K562 (cell line): ENCODE data around the gene ZFYVE19. TPM values are rescaled to one million over a fixed set of nuclear protein-coding genes. Genes with fewer than 3 reads are reported as not detected.

Experiments used
- ATAC-seq: fragments of 200-7000 bp; cut with Tn5 transposase; 3 replicates; pipeline ENCODE4 v1.9.1; 2020; ENCODE audit warnings: moderate library complexity
- BruUV-seq: library from RNA; stranded (reverse); fragments of 400-500 nt; replicated peaks from 2 replicates; lab custom pipeline; 2021; lab: Mats Ljungman, UMichigan
- CTCF ChIA-PET: fragments of 300-600 bp; formaldehyde crosslinking; extraction: SDS; loops from one replicate; lab custom pipeline; 2021; ENCODE audit warnings: low intra/inter-chr PET ratio; lab: Yijun Ruan, JAX
- POLR2A ChIA-PET: fragments of 300-600, 350-650 bp; sonication (Branson Sonifier 250); formaldehyde crosslinking; extraction: SDS; loops from one replicate; lab custom pipeline; 2021; ENCODE audit warnings: antibody characterized with exemption, inconsistent platforms; lab: Yijun Ruan, JAX
- DNase-seq, 4 experiments: peaks; one replicate each; pipeline versions ENCODE4 v3.0.0 to v3.0.0-alpha.2; 2011 to 2018; ENCODE audit warnings: low spot score in 3 of 4, mixed read lengths in 3 of 4; ENCODE audit errors: extremely low read depth in 1 of 4
- FAIRE-seq: peaks from 2 replicates; lab custom pipeline; 2011; peaks lifted over from hg19 to GRCh38; lab: Jason Lieb, UNC
- H2AFZ ChIP-seq: 2 replicates; pipeline ENCODE4 v1.6.0; 2011; ENCODE audit warnings: low read depth, low read length, control low read depth, inconsistent platforms
- H3K27ac ChIP-seq: fragments of 200-600 bp; 3 replicates; pipeline ENCODE4 v1.8.0; 2011; ENCODE audit warnings: low read depth, mild to moderate bottlenecking, control low read depth, inconsistent platforms, low read length, moderate library complexity, mixed read lengths; ENCODE audit errors: extremely low read depth
- H3K27me3 ChIP-seq, 2 experiments: fragments of 300-600 bp in 1 of 2; 2 replicates in 1 of 2; 3 replicates in 1 of 2; pipeline versions ENCODE4 v1.6.0 to v1.8.0; 2011; ENCODE audit warnings: inconsistent platforms in 2 of 2, low read length in 2 of 2, mild to moderate bottlenecking in 1 of 2, mixed read lengths in 1 of 2, moderate library complexity in 1 of 2; ENCODE audit not compliant: control insufficient read depth in 2 of 2, insufficient read depth in 2 of 2
- H3K36me3 ChIP-seq: fragments of 300-600 bp; 3 replicates; pipeline ENCODE4 v1.8.0; 2011; ENCODE audit warnings: mild to moderate bottlenecking, low read length, inconsistent platforms; ENCODE audit not compliant: control insufficient read depth, insufficient read depth
- H3K4me1 ChIP-seq, 2 experiments: fragments of 200-600 bp in 1 of 2; replicated peaks in 1 of 2; 2 replicates in 1 of 2; 3 replicates in 1 of 2; pipeline versions ENCODE4 v1.5.1 to v1.8.0; 2011; ENCODE audit warnings: inconsistent platforms in 2 of 2, low read length in 2 of 2, mild to moderate bottlenecking in 1 of 2, mixed read lengths in 1 of 2, moderate library complexity in 1 of 2; ENCODE audit not compliant: control insufficient read depth in 2 of 2, insufficient read depth in 2 of 2
- H3K4me2 ChIP-seq: 2 replicates; pipeline ENCODE4 v1.6.1; 2011; ENCODE audit warnings: low read length, control low read depth, inconsistent platforms, mixed read lengths; ENCODE audit not compliant: insufficient read depth
- H3K4me3 ChIP-seq: fragments of 200-600 bp; sonication (generic), shearing (Covaris generic); 2 replicates; pipeline ENCODE4 v1.5.1; 2016; ENCODE audit warnings: control low read depth, inconsistent platforms
- H3K79me2 ChIP-seq: fragments of 200-600 bp; 3 replicates; pipeline ENCODE4 v1.8.0; 2011; ENCODE audit warnings: low read length, inconsistent platforms; ENCODE audit not compliant: control insufficient read depth, insufficient read depth
- H3K9ac ChIP-seq, 2 experiments: 2 replicates each; pipeline versions ENCODE4 v1.6.0 to v1.6.1; 2011; ENCODE audit warnings: low read depth in 2 of 2, low read length in 2 of 2, control low read depth in 1 of 2, inconsistent platforms in 1 of 2, mild to moderate bottlenecking in 1 of 2, mixed read lengths in 1 of 2; ENCODE audit not compliant: insufficient read depth in 1 of 2
- H3K9me1 ChIP-seq: one replicate; pipeline ENCODE4 v1.6.0; 2011; ENCODE audit warnings: inconsistent platforms, mild to moderate bottlenecking, low read length, moderate library complexity; ENCODE audit not compliant: control insufficient read depth, insufficient read depth
- H3K9me3 ChIP-seq: replicated peaks from 2 replicates; pipeline ENCODE4 v1.5.1; 2011; ENCODE audit warnings: low read depth, low read length, inconsistent platforms; ENCODE audit not compliant: control insufficient read depth, insufficient read depth
- H4K20me1 ChIP-seq: replicated peaks from 2 replicates; pipeline ENCODE4 v1.6.1; 2011; ENCODE audit warnings: low read length, inconsistent platforms, mixed read lengths; ENCODE audit not compliant: control insufficient read depth, insufficient read depth
- PHF8 ChIP-seq: fragments of 200-600 bp; sonication (generic); IDR thresholded peaks from 2 replicates; pipeline ENCODE4 v1.6.1; 2012; ENCODE audit warnings: mixed run types, mild to moderate bottlenecking, inconsistent platforms, low read length, moderate library complexity, borderline replicate concordance
- POLR2AphosphoS2 ChIP-seq: IDR thresholded peaks from 2 replicates; pipeline ENCODE4 v1.6.1; 2012; ENCODE audit warnings: low read length, improper control_type of control experiment
- RAD51 ChIP-seq: fragments of 450-650 bp; IDR thresholded peaks from 2 replicates; pipeline ENCODE4 v1.7.1; 2016; ENCODE audit warnings: low read depth, mild to moderate bottlenecking, borderline replicate concordance
- RBM22 ChIP-seq: fragments of 200-400 bp; formaldehyde crosslinking; IDR thresholded peaks from 2 replicates; pipeline ENCODE4 v1.6.1; 2018; ENCODE audit warnings: low read length, low read depth; ENCODE audit not compliant: poor library complexity, severe bottlenecking
- TOE1 ChIP-seq, 2 experiments: fragments of 450-650 bp in 1 of 2; sonication (generic) in 1 of 2; formaldehyde crosslinking in 1 of 2; IDR thresholded peaks; 2 replicates each; pipeline versions ENCODE4 v1.7.1 to v1.8.0; 2016 to 2022; ENCODE audit warnings: borderline replicate concordance in 2 of 2, mild to moderate bottlenecking in 2 of 2, antibody characterized with exemption in 1 of 2, inconsistent platforms in 1 of 2, low read depth in 1 of 2, missing genetic modification reagents in 1 of 2, moderate library complexity in 1 of 2
- YY1 ChIP-seq, 3 experiments: IDR thresholded peaks; 2 replicates each; pipeline ENCODE4 v1.6.1; 2011; ENCODE audit warnings: low read length in 2 of 3, mild to moderate bottlenecking in 2 of 3, moderate library complexity in 2 of 3, borderline replicate concordance in 1 of 3, control low read depth in 1 of 3, low read depth in 1 of 3; ENCODE audit not compliant: insufficient read depth in 3 of 3, insufficient replicate concordance in 2 of 3, control insufficient read depth in 1 of 3, insufficient read length in 1 of 3; ENCODE audit errors: extremely low read depth in 1 of 3
- ZNF79 ChIP-seq: fragments of 250-450 bp; sonication (Bioruptor Pico); IDR thresholded peaks from 2 replicates; pipeline ENCODE4 v1.4.0; 2020; ENCODE audit warnings: low read depth, mild to moderate bottlenecking, moderate library complexity
- WGBS: fragments of 100-300 bp; shearing (Covaris generic); methylation state at CpG from one replicate; pipeline ENCODE4 v1.1.6; 2016; ENCODE audit warnings: low coverage, mixed read lengths; ENCODE audit not compliant: insufficient coverage; ENCODE audit errors: missing lambda C conversion rate; 5-methylcytosine and 5-hydroxymethylcytosine counted together
- in situ Hi-C: fragments of 300-500 bp; cut with MboI; formaldehyde crosslinking; loops from 4 replicates; pipeline ENCODE4 v1.15.0; 2018; ENCODE audit warnings: inconsistent platforms, mixed read lengths
- intact Hi-C: fragments of 100-400 bp; cut with micrococcal nuclease; formaldehyde crosslinking; loops from 2 replicates; pipeline ENCODE4 v1.14.2; 2022
- polyA plus RNA-seq, 8 experiments: library from polyadenylated mRNA; depleted of rRNA in 4 of 8; stranded (reverse) in 5 of 8; unstranded in 3 of 8; fragments of >200 nt; fragmentation: Nextera tagmentation in 2 of 8; fragmentation: Illumina TruSeq in 1 of 8; extraction: Ambion mirVana in 2 of 8; extraction: Trizol in 1 of 8; gene quantifications; 2 replicates each; pipeline versions ENCODE4 v1.2.1 to v1.2.3, GENCODE V29; 2011 to 2014; ENCODE audit warnings: inconsistent platforms in 1 of 8, missing spikeins in 1 of 8
- total RNA-seq, 7 experiments: library from RNA; depleted of rRNA in 6 of 7; stranded (reverse); fragments of >200 nt in 6 of 7; fragmentation: Illumina TruSeq in 2 of 7; extraction: Trizol in 2 of 7; gene quantifications; 2 replicates each; pipeline versions ENCODE4 v1.2.1 to v1.2.3, GENCODE V29; 2011 to 2021; ENCODE audit warnings: low replicate concordance in 1 of 7
- TF ChIP-seq, protein P1 (sequence below): fragments of 450-650 bp; formaldehyde crosslinking; IDR thresholded peaks from 2 replicates; pipeline ENCODE4 v1.4.0; 2020; ENCODE audit warnings: mild to moderate bottlenecking, mixed read lengths
- TF ChIP-seq, protein P2 (sequence below): fragments of 450-650 bp; formaldehyde crosslinking; IDR thresholded peaks from 2 replicates; pipeline ENCODE4 v1.4.0; 2022; ENCODE audit warnings: missing genetic modification characterization
- TF ChIP-seq, protein P3 (sequence below): fragments of 450-650 bp; IDR thresholded peaks from 2 replicates; pipeline ENCODE4 v1.6.1; 2017; ENCODE audit warnings: antibody characterized with exemption, mild to moderate bottlenecking
- TF ChIP-seq, protein P4 (sequence below): sonication (generic); formaldehyde crosslinking; IDR thresholded peaks from 2 replicates; pipeline ENCODE4 v1.9.0; 2022; ENCODE audit warnings: mild to moderate bottlenecking, missing genetic modification reagents

ZFYVE19 gene
- total and polyA plus RNA-seq, 9 of the 15 experiments (the other 6 are each of a cell fraction or from before 2014, with no cell fraction given): 1.5 to 36.8 (median 19.9) TPM

DNA sequence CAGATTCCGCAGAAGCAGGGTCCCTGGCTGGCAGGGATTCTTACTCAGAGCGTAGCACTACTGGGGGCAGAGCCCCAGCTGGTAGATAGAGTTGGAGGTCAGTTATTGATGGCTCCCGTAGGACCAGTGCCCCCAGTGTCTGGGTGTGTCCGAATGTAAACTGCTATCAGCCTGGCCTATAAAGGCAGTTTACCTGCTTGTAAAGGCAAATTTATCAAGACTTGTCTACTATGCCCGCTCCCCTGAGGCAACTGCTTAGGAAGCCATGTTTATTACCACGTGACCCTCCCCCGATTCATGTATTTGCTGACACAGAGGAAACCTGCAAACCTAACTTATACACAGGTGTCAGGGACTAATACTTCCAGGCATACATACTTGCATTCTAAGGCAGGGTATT, 22.2 kb downstream of the ZFYVE19 start:
- no peaks in the 10 kb centered on the region for H3K9me3 ChIP-seq
- WGBS: 45% methylated on average over 7 of the region's 7 CpGs
- H3K27ac ChIP-seq: no peak overlapping the region
- no peaks in the 10 kb centered on the region for H3K79me2 ChIP-seq
- DNase-seq (no peak), FAIRE-seq (no peak), ATAC-seq (peak; percentile 32)
- in situ Hi-C loops: no loop called here
- peak overlapping the region; percentile 88 for H2AFZ ChIP-seq
- H3K9ac ChIP-seq: no peak overlapping the region
- intact Hi-C loops: no loop called here
- peaks cover 4% of the 10 kb centered on the region for H4K20me1 ChIP-seq
- H3K27me3 ChIP-seq: no peaks in the 10 kb centered on the region
- CTCF ChIA-PET: no interaction called here
- H3K4me2 ChIP-seq: peak overlapping the region; percentile 17; the same call in 1 of the 2 replicates
- H3K4me1 ChIP-seq: peaks cover 5 to 28% of the 10 kb centered on the region in 2 experiments; a peak in 4 of 5 replicates
- H3K4me3 ChIP-seq: no peak overlapping the region
- no TSS peak for BruUV-seq
- POLR2A ChIA-PET: interaction anchor here (1.0 to 1.4 kb wide), 3 partner anchors 14 to 18 kb away, joined by 3 to 10 read pairs (median 7); no protein-coding TSS in a partner anchor
- H3K36me3 ChIP-seq: no peaks in the 10 kb centered on the region
- no peaks in the 10 kb centered on the region for H3K9me1 ChIP-seq
- TF ChIP-seq ZNF79 (CRISPR knock-in tag): no peak
- TF ChIP-seq TOE1 (IDR thresholded peaks at IDR 0.05; ENCODE audit: borderline replicate concordance): peak; percentile 66; the same call in 1 of the 2 replicates
- no peak for TF ChIP-seq TOE1 (CRISPR knock-in tag; IDR thresholded peaks at IDR 0.05; ENCODE audit: borderline replicate concordance, low read depth)
- TF ChIP-seq, protein P1, sequence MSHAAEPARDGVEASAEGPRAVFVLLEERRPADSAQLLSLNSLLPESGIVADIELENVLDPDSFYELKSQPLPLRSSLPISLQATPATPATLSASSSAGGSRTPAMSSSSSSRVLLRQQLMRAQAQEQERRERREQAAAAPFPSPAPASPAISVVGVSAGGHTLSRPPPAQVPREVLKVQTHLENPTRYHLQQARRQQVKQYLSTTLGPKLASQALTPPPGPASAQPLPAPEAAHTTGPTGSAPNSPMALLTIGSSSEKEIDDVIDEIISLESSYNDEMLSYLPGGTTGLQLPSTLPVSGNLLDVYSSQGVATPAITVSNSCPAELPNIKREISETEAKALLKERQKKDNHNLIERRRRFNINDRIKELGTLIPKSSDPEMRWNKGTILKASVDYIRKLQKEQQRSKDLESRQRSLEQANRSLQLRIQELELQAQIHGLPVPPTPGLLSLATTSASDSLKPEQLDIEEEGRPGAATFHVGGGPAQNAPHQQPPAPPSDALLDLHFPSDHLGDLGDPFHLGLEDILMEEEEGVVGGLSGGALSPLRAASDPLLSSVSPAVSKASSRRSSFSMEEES (CRISPR knock-in tag): peak; percentile 67
- TF ChIP-seq PHF8: no peak
- TF ChIP-seq, protein P2, sequence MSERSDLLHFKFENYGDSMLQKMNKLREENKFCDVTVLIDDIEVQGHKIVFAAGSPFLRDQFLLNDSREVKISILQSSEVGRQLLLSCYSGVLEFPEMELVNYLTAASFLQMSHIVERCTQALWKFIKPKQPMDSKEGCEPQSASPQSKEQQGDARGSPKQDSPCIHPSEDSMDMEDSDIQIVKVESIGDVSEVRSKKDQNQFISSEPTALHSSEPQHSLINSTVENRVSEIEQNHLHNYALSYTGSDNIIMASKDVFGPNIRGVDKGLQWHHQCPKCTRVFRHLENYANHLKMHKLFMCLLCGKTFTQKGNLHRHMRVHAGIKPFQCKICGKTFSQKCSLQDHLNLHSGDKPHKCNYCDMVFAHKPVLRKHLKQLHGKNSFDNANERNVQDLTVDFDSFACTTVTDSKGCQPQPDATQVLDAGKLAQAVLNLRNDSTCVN: no peak
- TF ChIP-seq RBM22: no peak
- no peak for TF ChIP-seq POLR2AphosphoS2
- peak in 1 of 3 experiments; percentile 68 for TF ChIP-seq YY1 (IDR thresholded peaks at IDR 0.05; ENCODE audit: borderline replicate concordance in 1 of 3, control insufficient read depth in 1 of 3, extremely low read depth in 1 of 3, insufficient read depth in 3 of 3, insufficient read length in 1 of 3, insufficient replicate concordance in 2 of 3, low read depth in 1 of 3, low read length in 2 of 3)
- TF ChIP-seq, protein P3, sequence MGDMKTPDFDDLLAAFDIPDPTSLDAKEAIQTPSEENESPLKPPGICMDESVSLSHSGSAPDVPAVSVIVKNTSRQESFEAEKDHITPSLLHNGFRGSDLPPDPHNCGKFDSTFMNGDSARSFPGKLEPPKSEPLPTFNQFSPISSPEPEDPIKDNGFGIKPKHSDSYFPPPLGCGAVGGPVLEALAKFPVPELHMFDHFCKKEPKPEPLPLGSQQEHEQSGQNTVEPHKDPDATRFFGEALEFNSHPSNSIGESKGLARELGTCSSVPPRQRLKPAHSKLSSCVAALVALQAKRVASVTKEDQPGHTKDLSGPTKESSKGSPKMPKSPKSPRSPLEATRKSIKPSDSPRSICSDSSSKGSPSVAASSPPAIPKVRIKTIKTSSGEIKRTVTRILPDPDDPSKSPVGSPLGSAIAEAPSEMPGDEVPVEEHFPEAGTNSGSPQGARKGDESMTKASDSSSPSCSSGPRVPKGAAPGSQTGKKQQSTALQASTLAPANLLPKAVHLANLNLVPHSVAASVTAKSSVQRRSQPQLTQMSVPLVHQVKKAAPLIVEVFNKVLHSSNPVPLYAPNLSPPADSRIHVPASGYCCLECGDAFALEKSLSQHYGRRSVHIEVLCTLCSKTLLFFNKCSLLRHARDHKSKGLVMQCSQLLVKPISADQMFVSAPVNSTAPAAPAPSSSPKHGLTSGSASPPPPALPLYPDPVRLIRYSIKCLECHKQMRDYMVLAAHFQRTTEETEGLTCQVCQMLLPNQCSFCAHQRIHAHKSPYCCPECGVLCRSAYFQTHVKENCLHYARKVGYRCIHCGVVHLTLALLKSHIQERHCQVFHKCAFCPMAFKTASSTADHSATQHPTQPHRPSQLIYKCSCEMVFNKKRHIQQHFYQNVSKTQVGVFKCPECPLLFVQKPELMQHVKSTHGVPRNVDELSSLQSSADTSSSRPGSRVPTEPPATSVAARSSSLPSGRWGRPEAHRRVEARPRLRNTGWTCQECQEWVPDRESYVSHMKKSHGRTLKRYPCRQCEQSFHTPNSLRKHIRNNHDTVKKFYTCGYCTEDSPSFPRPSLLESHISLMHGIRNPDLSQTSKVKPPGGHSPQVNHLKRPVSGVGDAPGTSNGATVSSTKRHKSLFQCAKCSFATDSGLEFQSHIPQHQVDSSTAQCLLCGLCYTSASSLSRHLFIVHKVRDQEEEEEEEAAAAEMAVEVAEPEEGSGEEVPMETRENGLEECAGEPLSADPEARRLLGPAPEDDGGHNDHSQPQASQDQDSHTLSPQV: peak; percentile 40; the same call in 1 of the 2 replicates
- TF ChIP-seq, protein P4, sequence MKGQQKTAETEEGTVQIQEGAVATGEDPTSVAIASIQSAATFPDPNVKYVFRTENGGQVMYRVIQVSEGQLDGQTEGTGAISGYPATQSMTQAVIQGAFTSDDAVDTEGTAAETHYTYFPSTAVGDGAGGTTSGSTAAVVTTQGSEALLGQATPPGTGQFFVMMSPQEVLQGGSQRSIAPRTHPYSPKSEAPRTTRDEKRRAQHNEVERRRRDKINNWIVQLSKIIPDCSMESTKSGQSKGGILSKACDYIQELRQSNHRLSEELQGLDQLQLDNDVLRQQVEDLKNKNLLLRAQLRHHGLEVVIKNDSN (CRISPR knock-in tag): peak; percentile 41; the same call in 1 of the 2 replicates
- TF ChIP-seq RAD51: peak; percentile 78
